NCI-H446 treated with DMSO at 0.1 percent for 48 hours (cell line): ENCODE results near the gene VEGFB.

Source experiments
- DNase-seq: peaks from one replicate; lab custom pipeline; 2025; lab: John Stamatoyannopoulos, UW

Gene VEGFB

GRCh38 chr11:64247729-64248531, 13.5 kb downstream of the VEGFB start:
- DNase-seq, result no peak

GRCh38 chr11:64248578-64248977, 14.2 kb downstream of the VEGFB start:
- DNase-seq, result no peak

- no peak for DNase-seq
Observed at GRCh38 chr11:64249038-64249437, 14.7 kb downstream of the VEGFB start.

- DNase-seq, result no peak
Observed at GRCh38 chr11:64249563-64250414, 15.4 kb downstream of the VEGFB start.

DNA sequence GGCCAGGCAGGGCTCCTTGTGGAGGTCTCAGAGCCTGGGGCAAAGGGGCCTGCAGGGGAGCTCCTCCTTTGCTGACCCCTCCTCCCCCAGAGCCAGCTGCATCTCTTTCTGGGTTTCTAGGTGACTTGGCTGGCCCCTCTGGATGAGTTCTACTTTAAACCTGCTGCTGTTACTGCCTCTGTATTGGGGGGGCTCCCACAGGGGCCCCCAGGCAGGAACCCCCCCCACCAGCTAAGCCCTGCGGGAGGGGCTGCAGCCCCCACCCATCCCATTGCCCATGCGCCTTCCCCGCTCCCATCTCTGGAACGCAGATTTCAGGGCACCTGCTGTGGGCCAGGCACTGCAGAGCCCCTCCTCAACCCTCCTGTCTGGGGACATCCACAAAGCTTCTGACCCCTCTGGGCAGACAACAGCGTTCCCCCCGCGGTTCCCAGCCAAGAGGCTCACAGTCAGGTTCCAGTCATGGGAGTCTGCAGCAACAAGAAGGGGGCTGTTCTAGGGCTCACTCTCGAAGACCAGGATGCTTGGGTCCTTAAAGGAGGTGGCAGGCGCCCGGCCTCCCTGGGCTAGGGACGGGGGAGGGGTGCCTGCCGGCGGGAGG, 16.1 kb downstream of the VEGFB start:
- DNase-seq, result no peak

- no peak for DNase-seq
Observed at GRCh38 chr11:64251016-64251752, 16.8 kb downstream of the VEGFB start, which contains the start of gene PLCB3. TSS of gene PLCB3 (plus strand) at chr11:64251530. CDS start at chr11:64251650, 120 bp downstream.

- DNase-seq, result no peak
Observed at GRCh38 chr11:64251753-64252002, 17.3 kb downstream of the VEGFB start.

DNA sequence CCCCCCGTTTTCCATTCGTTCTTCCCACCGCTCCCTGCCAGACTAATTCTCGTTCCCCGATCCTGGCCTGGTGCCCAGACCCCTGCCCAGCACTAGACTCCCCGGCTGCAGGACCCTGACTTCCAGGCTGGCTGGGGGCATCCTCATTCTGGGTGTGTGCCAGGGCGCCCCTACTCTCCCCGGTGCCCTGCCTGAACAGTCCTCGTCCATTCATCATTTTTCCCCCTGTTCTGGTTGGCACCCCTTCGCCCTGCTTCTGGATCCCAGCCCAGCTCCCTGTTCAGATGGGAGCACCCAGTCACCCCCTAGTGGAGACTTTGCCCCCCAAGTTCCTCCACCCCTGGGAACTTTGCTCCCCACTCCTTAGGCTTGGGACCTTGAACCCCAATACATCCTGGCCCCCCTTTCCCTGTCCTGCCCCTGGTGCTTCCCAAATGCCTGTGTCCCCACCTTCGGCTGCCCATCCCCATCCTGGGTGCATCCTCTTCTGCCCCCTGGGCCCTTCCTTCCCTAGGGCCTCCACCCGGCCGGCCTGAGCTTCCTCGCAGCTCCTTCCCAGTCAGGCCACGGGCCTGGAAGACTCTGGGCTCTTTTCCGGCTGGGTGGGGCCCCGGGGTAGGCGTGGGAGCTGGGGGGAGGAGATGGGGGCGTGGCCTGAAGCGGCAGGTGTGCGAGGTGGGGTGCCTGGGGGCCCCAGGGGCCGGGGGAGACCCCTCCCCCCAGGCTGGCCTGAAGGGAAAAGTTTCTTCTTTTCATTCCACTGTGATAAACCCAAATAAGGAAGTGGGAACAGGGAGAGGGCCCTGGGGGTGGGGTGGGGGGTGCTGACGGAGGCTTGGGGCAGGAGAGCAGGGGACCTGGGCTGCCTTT, 17.9 kb downstream of the VEGFB start:
- DNase-seq, result no peak

- DNase-seq, result no peak
Observed at GRCh38 chr11:64253043-64253442, 18.7 kb downstream of the VEGFB start.

DNA sequence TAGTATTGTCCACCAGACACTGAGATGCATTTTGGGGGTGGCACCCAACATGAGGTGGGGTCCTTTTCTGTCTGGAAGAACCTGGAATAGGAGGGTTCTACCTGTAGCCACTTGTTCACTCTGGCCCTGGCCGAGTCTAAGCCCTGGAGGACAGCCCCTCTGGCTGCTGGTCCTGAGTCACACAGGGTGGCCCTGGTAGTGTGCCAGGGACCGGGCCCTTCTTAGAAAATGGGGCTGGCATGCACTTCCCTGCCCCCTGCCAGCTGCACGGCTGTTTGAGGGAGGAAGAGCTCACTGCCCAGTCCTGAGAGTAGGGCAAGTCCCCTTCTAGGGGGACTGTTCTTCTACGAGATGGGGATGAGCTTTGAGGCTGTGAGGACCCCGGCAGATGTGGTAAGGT, 19.1 kb downstream of the VEGFB start:
- no peak for DNase-seq

DNA sequence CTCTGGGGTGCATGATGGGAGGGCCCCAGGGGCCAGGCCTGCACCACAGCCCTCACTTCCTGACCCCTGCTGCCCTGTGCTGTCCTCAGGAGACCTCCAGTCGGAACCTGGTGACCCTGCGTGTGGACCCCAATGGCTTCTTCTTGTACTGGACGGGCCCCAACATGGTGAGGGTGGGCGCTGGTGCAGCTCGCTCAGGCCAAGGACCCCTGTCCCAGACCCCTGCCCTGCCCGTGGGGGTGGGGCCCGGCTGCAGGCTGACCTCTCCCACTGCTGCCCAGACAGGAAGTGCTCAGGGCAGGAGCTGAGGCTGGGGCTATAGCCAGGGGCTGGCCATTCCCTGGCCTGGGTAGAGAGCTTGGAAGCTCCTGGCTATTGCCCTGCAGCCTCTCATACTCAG, 19.9 kb downstream of the VEGFB start:
- DNase-seq, result no peak

DNA sequence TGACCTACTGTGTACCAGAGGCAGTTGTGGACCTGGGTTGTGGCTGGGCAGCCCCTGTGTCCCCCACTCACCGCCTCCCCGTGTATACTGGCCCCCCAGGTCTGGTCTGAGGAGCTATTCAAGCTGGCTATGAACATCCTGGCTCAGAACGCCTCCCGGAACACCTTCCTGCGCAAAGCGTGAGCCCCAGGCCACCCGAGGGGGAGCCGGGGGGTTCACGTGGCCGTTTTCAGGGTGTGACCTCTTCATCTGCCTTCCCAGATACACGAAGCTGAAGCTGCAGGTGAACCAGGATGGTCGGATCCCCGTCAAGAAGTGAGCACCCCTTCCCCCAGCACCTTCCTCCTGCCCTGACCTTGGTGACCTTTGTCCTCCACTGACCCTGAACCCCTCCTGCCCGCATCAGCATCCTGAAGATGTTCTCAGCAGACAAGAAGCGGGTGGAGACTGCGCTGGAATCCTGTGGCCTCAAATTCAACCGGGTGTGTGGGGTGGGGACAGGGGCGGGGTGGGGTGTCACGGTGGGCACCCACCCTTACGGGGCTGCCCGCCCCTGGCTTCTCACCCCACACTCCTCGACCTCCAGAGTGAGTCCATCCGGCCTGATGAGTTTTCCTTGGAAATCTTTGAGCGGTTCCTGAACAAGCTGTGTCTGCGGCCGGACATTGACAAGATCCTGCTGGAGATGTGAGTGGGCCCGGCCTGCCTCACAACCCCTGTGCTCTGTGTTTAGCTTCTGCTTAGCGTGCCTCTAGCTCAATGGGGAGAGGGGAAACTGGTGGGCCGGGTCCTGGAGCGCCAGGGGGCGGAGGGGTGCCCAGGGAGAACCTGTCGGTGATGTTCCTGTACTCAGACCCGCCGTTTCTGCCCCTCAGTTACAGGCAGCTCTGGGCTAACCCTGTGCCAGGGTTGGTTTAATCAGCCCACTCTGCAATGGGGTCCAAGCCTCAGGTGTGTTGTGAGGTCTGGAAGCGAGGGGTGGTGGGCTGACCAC, 21.0 kb downstream of the VEGFB start:
- DNase-seq, result no peak

DNA sequence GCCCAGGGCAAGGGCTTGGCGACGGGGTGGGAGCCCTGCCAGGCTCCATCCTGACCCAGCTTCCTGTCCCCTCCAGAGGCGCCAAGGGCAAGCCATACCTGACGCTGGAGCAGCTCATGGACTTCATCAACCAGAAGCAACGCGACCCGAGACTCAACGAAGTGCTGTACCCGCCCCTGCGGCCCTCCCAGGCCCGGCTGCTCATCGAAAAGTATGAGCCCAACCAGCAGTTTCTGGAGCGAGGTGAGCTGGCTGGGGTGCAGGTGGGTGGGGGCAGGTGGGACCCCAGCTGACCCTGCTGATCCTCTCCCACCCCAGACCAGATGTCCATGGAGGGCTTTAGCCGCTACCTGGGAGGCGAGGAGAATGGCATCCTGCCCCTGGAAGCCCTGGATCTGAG, 21.9 kb downstream of the VEGFB start:
- DNase-seq, result no peak

DNA sequence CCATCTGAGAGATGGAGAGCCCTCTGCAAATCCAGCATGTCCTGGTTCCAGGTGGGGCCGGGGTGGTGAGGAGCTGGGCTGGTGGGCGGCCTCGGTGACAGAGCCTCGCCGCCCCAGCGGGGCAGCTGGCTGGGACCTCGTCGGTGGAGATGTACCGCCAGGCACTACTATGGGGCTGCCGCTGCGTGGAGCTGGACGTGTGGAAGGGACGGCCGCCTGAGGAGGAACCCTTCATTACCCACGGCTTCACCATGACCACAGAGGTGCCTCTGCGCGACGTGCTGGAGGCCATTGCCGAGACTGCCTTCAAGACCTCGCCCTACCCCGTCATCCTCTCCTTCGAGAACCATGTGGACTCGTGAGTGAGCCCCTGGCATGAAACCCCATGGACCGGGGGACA, 24.0 kb downstream of the VEGFB start:
- DNase-seq, result no peak

DNA sequence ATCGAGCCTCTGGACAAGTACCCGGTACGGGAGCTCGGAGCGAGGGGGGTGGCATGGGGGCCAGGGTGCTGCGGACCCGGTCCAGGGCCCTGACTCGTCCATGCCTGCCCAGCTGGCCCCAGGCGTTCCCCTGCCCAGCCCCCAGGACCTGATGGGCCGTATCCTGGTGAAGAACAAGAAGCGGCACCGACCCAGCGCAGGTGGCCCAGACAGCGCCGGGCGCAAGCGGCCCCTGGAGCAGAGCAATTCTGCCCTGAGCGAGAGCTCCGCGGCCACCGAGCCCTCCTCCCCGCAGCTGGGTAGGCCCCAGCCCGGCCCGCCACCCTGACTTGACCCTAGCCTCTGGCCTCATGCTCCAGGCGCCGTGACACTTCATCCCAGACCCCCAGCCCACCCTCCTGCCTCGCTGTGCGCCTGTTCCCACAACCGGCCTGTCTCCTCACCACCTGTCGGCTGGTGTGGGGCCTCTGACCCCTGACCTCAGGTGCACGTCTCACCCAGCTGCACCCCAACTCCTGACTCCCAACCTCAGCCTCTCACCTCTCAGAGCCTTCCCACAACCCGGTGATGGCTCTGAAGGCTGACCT, 24.7 kb downstream of the VEGFB start:
- no peak for DNase-seq

DNA sequence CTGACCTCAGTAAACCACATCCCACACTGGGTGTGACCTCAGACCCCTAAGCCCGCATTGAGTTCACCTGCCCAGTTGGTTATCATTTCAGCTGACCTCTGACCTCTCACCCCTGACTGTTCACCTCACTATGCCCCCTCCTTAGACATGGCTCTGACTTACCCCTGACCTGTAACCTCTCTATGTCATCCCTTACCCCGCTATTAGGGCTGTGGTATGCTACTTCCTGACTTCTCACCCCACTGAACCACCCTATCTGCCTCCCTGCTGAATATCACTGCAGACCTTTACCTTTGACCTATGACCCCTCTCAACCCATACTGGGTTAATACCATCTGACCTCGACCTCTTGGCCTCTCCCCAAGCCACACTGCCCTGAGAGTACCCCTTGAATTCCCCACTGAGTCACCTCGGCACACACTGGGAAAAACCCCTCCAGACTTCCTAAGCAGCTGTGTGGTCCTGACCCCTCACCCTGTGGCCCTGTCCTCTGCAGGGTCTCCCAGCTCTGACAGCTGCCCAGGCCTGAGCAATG, 25.2 kb downstream of the VEGFB start:
- DNase-seq, result no peak

- DNase-seq, result no peak
Observed at GRCh38 chr11:64260147-64260708, 25.8 kb downstream of the VEGFB start.

DNA sequence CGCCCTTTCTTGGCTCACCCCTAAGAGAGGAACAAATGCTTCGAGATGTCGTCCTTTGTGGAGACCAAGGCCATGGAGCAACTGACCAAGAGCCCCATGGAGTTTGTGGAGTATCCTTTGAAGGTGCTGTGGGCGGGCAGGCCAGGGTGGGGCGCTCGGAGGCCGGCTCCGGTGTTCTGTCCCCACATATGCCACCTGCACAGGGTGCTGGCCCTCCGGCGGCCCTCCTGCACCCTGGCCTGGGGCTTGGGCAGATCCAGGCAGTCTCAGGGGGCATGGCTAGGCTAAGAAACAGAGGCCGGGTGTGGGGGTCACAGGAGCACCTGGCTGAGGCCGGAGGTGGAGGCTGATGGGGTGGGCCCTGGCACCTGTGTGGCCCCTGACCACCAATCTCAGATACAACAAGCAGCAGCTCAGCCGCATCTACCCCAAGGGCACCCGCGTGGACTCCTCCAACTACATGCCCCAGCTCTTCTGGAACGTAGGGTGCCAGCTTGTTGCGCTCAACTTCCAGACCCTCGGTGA, 27.2 kb downstream of the VEGFB start:
- no peak for DNase-seq
